Measurements from ENCODE around the gene ANKRD28.

DNA sequence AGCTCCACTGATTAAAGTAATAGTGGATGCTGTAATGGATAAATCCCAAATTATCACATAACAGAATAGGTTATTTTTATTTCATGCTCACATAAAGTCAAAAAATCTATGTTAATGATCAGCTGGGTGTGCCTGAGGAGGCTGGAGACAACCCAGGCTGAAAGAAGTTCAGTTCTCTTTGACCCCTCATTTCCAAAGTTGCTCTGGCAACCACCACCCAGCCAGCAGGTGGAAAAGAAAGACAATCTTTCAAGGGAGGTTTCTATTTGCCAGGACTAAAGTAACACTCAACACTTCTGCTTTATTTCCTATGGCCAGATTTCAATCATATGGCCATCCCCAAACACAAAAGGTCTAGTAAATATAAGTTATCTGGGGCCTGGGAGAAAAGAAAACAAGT, 48.8 kb upstream of the ANKRD28 start:
- TF ChIP-seq, protein P1, sequence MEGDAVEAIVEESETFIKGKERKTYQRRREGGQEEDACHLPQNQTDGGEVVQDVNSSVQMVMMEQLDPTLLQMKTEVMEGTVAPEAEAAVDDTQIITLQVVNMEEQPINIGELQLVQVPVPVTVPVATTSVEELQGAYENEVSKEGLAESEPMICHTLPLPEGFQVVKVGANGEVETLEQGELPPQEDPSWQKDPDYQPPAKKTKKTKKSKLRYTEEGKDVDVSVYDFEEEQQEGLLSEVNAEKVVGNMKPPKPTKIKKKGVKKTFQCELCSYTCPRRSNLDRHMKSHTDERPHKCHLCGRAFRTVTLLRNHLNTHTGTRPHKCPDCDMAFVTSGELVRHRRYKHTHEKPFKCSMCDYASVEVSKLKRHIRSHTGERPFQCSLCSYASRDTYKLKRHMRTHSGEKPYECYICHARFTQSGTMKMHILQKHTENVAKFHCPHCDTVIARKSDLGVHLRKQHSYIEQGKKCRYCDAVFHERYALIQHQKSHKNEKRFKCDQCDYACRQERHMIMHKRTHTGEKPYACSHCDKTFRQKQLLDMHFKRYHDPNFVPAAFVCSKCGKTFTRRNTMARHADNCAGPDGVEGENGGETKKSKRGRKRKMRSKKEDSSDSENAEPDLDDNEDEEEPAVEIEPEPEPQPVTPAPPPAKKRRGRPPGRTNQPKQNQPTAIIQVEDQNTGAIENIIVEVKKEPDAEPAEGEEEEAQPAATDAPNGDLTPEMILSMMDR (conservative IDR thresholded peaks at IDR 0.05; ENCODE audit: low read depth, low read length) = no peak
- TF ChIP-seq MAFK (IDR thresholded peaks at IDR 0.05; ENCODE audit: low read depth, low read length) (no peak), POLR2A (IDR thresholded peaks at IDR 0.05; ENCODE audit: low read depth, low read length) (no peak), CEBPB (IDR thresholded peaks at IDR 0.05; ENCODE audit: low read depth, low read length) (no peak)

Data from IMR-90 (cell line).